Measurements from ENCODE around the gene SPINT1. TPM values are rescaled to one million over a fixed set of nuclear protein-coding genes. Genes with fewer than 3 reads are reported as not detected.
A peak's percentile ranks its signal among the peaks of the same experiment; 100 is the strongest.

The SPINT1 gene
- total and polyA plus RNA-seq, 2 experiments from 2014 or later, result 197 to 252 TPM

DNA sequence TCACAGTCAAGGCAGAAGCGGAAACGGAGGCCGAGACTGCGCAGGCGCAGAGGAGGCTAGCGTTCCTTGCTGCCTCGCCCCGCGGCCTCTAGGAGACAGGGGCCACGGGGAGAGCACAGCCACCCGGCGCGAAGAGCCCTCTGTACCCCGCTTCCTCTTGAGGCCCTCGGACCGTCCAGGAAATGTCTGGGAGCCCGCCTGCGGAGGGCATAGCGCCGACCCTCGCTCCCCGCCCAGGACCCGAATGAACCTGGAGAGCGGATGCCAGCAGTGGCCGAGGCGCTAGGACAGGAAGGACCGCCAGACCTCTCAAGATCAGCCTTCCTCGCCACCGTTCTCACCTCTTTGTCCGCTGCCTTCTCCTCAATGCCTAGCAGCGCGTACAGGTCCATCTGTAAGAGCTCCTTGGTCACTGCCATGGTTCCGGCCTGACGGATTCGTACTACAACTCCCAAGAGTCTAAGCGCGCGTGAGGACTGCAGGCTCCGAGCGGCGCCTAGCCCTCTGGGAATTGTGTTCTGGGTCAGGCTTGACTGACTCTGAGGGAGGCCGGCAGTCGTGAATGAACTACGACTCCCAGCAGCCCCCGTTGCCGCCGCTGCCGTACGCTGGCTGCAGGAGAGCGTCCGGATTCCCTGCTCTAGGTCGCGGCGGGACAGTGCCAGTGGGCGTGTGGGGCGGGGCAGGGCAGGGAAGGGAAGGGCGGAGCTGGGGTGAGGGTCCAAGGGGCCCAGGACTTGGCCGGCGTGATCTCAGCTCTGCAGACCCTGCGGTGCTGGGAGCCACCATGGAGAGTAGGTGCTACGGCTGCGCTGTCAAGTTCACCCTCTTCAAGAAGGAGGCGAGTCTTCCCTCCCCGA, 36.6 kb upstream of the SPINT1 start, which contains the start of the genes DNAJC17 and ZFYVE19:
DNAJC17 (minus strand) TSS at position 446 of the 860 bp plus-strand sequence; CDS start at position 419, 27 bp downstream.
ZFYVE19 (plus strand) TSS at position 62 of the 860 bp plus-strand sequence; CDS start at position 563, 501 bp downstream.
- WGBS (ENCODE audit: low lambda C conversion rate, missing lambda C conversion rate), result 3% methylated on average over 53 of the region's 64 CpGs
- Histone ChIP-seq H3K9me3 (ENCODE audit: low read depth) (no peaks in the 10 kb centered on the region), H3K4me2 (peak within 1 kb of the TSS; percentile 81), H3K4me1 (ENCODE audit: insufficient read depth) (peaks cover 5% of the 10 kb centered on the region), H3K27me3 (no peaks in the 10 kb centered on the region), H3K4me3 (peak within 1 kb of the TSS; percentile 71), H3K27ac (peak within 1 kb of the TSS; percentile 92), H2AFZ (peak within 1 kb of the TSS; percentile 86), H3K79me2 (peaks cover 46% of the 10 kb centered on the region), H4K20me1 (ENCODE audit: insufficient read depth, poor library complexity, severe bottlenecking) (no peaks in the 10 kb centered on the region), H3K9me2 (replicated peaks; ENCODE audit: insufficient read depth) (no peaks in the 10 kb centered on the region), H3K36me3 (replicated peaks; ENCODE audit: insufficient read depth, low read depth) (no peaks in the 10 kb centered on the region)
- TF ChIP-seq, protein P1, sequence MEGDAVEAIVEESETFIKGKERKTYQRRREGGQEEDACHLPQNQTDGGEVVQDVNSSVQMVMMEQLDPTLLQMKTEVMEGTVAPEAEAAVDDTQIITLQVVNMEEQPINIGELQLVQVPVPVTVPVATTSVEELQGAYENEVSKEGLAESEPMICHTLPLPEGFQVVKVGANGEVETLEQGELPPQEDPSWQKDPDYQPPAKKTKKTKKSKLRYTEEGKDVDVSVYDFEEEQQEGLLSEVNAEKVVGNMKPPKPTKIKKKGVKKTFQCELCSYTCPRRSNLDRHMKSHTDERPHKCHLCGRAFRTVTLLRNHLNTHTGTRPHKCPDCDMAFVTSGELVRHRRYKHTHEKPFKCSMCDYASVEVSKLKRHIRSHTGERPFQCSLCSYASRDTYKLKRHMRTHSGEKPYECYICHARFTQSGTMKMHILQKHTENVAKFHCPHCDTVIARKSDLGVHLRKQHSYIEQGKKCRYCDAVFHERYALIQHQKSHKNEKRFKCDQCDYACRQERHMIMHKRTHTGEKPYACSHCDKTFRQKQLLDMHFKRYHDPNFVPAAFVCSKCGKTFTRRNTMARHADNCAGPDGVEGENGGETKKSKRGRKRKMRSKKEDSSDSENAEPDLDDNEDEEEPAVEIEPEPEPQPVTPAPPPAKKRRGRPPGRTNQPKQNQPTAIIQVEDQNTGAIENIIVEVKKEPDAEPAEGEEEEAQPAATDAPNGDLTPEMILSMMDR (IDR thresholded peaks at IDR 0.05; ENCODE audit: poor library complexity), result no peak
- no peak for TF ChIP-seq EZH2phosphoT487 (IDR thresholded peaks at IDR 0.05; ENCODE audit: low read depth, severe bottlenecking, unreplicated experiment)
- TF ChIP-seq EZH2 (IDR thresholded peaks at IDR 0.05; ENCODE audit: borderline replicate concordance), result no peak
- peak; percentile 99 for DNase-seq (ENCODE audit: low spot score)

DNA sequence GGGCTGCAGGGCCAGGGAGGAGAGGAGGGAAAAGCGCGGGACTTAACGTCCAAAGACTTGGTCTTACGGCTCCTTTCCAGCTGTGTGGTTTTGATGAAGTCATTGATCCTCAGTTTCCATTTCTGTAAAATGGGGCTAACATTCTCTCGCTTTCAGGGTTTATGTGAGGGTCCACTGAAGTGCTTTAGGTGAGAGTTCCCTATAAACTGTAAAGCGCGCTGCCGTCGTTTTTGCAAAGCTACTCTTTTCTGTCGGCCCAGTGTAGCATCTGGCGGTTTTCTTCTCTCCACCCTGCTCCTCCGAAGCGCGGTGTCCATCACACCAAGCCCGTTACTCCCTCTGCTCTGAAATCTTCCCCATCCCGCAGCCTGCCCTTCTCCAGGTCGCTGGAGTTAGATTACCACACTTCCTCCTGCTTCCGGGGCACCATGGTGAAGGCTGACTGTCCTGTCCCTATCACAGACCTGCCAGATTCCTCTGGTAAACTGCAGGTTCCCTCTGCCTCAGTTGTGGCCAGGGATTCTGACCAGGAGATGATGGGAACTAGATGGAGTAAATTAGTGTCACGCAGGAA, 35.9 kb upstream of the SPINT1 start:
- H2AFZ ChIP-seq, result peak overlapping the region; percentile 33
- no peak overlapping the region for H3K27ac ChIP-seq
- WGBS (ENCODE audit: low lambda C conversion rate, missing lambda C conversion rate), result 52% methylated on average over 19 of the region's 19 CpGs
- H3K36me3 ChIP-seq (replicated peaks; ENCODE audit: insufficient read depth, low read depth), result no peaks in the 10 kb centered on the region
- no peak for DNase-seq (ENCODE audit: low spot score)
- TF ChIP-seq, protein P1 (IDR thresholded peaks at IDR 0.05; ENCODE audit: poor library complexity), result no peak
- H3K9me2 ChIP-seq (replicated peaks; ENCODE audit: insufficient read depth), result no peaks in the 10 kb centered on the region
- no peaks in the 10 kb centered on the region for H3K9me3 ChIP-seq (ENCODE audit: low read depth)
- H3K27me3 ChIP-seq, result no peaks in the 10 kb centered on the region
- H4K20me1 ChIP-seq (ENCODE audit: insufficient read depth, poor library complexity, severe bottlenecking), result no peaks in the 10 kb centered on the region
- peak overlapping the region; percentile 76 for H3K4me2 ChIP-seq
- peaks cover 5% of the 10 kb centered on the region for H3K4me1 ChIP-seq (ENCODE audit: insufficient read depth)
- peak overlapping the region; percentile 41 for H3K4me3 ChIP-seq
- peaks cover 41% of the 10 kb centered on the region for H3K79me2 ChIP-seq

DNA sequence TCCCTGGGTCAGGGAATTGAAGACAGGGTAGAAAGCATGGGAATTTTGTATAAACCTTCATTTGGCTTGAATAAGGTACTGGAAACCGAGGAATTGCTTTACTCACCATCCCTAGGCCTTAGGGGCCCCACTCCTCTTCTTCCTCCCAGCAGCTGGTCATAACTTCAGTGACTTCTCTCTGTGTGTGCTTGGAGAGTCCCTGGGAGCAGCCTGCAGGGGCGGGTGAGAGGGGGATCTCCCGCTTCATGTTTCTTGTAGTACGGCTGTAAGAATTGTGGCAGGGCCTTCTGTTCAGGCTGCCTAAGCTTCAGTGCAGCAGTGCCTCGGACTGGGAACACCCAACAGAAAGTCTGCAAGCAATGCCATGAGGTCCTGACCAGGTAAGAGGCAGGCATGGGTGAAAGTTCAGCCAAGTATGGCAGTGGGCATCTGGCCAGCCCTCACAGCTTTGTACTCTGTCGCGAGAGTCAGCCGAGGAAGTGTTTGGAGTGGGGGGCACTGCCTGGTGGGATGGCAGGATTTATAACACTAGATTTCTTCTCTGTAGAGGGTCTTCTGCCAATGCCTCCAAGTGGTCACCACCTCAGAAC, 34.9 kb upstream of the SPINT1 start:
- Histone ChIP-seq H3K27ac (no peak overlapping the region), H3K9me3 (ENCODE audit: low read depth) (no peaks in the 10 kb centered on the region), H3K4me1 (ENCODE audit: insufficient read depth) (peaks cover 5% of the 10 kb centered on the region), H3K36me3 (replicated peaks; ENCODE audit: insufficient read depth, low read depth) (no peaks in the 10 kb centered on the region), H2AFZ (no peak overlapping the region), H3K9me2 (replicated peaks; ENCODE audit: insufficient read depth) (no peaks in the 10 kb centered on the region), H3K79me2 (peaks cover 35% of the 10 kb centered on the region), H3K4me2 (peak overlapping the region; percentile 76), H4K20me1 (ENCODE audit: insufficient read depth, poor library complexity, severe bottlenecking) (no peaks in the 10 kb centered on the region), H3K27me3 (no peaks in the 10 kb centered on the region), H3K4me3 (no peak overlapping the region)
- no peak for DNase-seq (ENCODE audit: low spot score)
- TF ChIP-seq, protein P1 (IDR thresholded peaks at IDR 0.05; ENCODE audit: poor library complexity), result no peak
- TF ChIP-seq EZH2phosphoT487 (IDR thresholded peaks at IDR 0.05; ENCODE audit: low read depth, severe bottlenecking, unreplicated experiment) (no peak), EZH2 (IDR thresholded peaks at IDR 0.05; ENCODE audit: borderline replicate concordance) (no peak)
- WGBS (ENCODE audit: low lambda C conversion rate, missing lambda C conversion rate), result 78% methylated on average over 8 of the region's 8 CpGs

Measured in hepatocyte (in vitro differentiated cells).